Frontal cortex (tissue), 4 donors: ENCODE measurements around the gene LIN7B. TPM values are rescaled to one million over a fixed set of nuclear protein-coding genes. Genes with fewer than 3 reads are reported as not detected.
"Not testable (repeated sequence)": the region's sequence is repeated elsewhere in the genome, so short reads cannot be mapped to it uniquely, and the experiment has no call there.

Experiments used
- DNase-seq, 2 donors: peaks; one replicate each; pipeline ENCODE4 v3.0.0; 2012; ENCODE audit warnings: low spot score in 2 of 2
- FAIRE-seq: peaks from 2 replicates; lab custom pipeline; 2012; peaks lifted over from hg19 to GRCh38; lab: Jason Lieb, UNC
- total RNA-seq: library from RNA; depleted of rRNA; stranded (reverse); fragments of >200 nt; gene quantifications from one replicate; pipeline ENCODE4 v1.2.3, GENCODE V29; 2014
- donor health status: control.
- donor health status: control.
- donor health status: control.

LIN7B gene, protein sequence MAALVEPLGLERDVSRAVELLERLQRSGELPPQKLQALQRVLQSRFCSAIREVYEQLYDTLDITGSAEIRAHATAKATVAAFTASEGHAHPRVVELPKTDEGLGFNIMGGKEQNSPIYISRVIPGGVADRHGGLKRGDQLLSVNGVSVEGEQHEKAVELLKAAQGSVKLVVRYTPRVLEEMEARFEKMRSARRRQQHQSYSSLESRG
- 31.0 TPM for total RNA-seq

DNA sequence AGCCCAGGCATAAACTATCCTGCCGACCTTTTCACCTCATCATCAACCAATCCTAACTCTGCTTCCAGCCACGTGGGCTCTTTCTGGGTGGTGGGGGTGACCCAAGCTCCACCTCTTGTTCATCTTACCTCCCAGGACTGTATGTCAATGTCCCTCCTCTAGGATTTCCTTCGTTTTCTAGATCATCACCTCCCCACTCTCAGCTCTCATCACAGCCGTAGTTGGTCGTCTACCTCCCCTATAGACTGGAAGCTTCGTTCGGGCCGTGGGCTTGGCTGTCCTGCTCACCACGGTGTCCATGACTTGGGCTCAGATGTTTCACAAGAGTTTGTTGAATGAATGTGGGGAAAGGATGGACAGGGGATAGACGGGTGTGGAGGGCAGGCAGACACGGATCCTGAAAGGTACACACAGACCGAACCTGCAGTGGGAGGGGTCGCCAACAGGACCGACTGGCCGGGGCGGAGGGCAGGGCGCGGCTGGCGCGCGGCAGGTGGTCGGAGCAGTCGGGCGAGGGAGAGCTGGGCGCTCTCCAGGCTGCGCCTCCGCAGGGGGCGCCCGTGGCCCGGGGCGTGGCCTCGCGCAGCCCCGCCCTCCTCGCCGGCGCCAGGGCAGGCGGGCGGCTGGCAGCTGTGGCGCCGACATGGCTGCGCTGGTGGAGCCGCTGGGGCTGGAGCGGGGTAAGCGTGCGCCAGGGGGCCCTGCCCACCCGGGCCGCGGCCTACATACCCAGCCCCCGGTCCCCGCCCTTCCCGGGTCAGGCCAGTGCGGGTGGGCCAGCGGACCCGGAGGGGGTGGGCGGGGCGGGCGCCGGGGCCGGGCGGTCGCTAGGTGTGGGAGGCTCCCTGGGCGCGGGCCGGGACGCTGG, at the start of gene LIN7B:
Gene LIN7B, plus strand, starts transcription at position 609 of the 868 bp plus-strand sequence. Its CDS starts 35 bp downstream, at position 644.
- no peak for FAIRE-seq
- peak; percentile 90 to 95 for DNase-seq

DNA sequence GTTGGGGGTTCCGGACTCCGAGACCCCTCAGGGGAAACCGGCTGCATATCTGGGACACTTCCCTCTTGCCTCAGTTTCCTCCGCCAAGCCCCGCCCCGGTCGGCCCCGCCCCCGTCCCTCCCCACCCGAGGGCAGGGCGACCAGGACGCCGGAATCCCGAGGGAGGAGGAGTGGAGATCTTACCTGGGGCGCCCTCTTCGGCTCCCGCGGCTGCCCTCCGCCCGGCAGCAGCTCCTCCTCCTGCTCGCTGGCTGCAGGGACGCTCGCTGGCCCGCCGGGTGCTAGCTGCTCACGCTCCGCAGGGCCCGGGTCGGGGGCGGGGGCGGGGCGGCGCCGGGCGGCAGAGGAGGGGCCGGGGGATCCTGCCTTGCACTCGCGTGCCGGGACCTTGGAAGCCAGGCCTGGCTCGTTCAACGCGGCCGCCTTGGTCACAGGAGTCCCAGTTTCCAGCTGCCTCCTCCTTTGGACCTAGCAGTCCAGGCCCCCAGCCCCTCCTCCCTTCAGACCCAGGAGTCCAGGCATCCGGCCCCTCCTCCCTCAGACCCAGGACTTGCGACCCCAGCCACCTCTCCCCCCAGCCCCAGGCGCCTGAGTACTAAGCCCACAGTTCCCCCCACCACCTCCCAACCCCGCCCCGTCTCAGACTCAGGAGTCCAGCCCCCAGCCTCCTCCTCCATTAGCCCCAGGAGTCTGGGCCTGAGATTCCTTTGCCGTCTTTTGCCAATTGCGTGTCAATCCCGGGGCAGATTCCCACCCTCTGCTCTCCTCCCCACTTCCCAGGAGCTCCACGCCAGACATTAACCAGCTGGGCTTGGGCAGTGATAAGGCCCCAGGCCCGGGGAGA, 49.2 kb upstream of the LIN7B start, which contains the start of gene NTF4:
Gene NTF4, minus strand, starts transcription at position 51 of the 844 bp plus-strand sequence. CDS start 2,821 bp downstream, outside the sequence.
- FAIRE-seq, result no peak

DNA sequence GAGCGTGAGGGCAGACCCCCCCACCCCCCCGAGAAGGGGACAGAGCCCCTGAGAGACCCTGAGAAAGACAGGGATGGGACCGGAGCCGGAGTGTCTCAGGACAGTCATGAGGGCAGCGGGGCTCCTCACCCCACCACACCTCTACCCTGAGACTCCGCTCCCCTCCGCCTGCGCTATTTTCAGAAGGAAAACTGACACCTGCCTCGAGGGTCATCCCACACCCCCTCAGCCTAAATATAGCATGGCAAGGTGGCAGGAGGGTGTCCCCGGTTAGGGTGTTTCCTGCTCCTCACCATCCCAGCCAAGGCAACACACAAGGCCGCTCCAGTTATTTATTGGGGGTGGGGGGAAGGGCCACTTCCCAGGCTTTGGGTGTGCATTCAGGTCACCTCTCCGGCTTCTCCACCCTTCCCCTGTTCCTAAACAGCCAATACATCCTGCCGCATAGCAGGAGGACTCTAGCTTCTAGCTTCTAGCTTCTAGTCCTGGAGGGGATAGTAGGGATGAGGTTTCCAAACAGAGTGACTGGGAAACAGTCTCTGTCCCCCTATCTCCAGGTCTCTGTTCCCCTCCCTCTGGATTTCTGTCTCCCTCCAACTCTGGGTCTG, 48.2 kb upstream of the LIN7B start:
- DNase-seq, result peak in 1 of 2 donors; percentile 31
- FAIRE-seq, result no peak

More for the DNA sequence above, 49.2 kb upstream of the LIN7B start, which contains the start of gene NTF4:
- peak in 1 of 2 donors; percentile 31 for DNase-seq

DNA sequence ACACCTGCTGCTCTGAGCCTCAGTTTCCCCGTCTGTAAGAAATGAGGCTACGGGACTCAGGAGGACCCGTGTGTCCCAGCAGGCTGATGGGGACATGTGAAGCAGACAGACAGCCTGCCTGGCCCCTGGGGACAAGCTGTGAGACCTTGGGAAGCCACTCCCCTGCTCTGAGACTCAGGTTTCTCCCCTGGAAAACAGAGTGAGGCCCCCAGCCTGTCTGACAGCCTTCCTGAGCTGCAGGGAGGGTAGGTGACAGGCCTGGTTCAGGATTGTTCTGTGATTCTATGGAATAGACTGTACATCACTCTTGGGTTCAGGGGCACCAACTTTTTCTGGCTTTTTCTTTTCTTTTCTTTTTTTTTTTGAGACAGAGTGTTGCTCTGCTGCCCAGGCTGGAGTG, 46.6 kb upstream of the LIN7B start:
- FAIRE-seq (no peak), DNase-seq (peak in 1 of 2 donors; percentile 33)

DNA sequence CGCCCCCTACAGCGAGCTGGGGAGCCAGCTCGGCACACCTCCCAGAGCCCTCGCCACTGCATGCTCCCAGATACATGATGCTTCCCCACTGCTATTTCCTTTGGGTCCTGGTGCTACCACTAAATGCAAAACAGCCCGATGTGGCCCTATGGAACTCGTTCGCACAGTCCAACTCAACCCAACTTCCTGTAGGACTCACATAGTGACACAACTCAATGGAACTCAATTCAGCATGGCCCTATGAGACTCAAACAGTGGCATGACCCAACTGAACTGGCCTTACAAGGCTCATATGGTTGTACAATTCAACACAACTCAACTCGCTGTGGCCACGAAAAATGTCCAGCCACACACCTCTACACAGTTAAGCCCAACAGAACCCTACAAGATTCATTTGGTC, 45.1 kb upstream of the LIN7B start:
- DNase-seq (no peak), FAIRE-seq (no peak)

DNA sequence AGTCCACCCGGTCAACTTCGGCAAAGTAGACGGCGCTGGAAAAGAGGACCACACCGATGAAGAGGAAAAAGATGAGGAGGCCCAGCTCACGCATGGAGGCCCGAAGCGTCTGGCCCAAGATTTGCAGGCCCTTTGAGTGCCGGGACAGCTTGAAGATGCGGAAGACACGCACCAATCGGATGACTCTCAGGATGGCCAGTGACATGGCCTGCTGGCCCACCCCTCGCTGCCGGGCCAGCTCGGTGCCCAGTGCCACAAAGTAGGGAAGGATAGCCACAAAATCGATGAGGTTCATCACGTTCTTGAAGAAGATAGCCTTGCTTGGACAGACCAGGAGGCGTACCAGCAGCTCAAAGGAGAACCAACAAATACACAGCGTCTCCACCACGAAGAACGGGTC, 43.8 kb upstream of the LIN7B start:
- FAIRE-seq, result no peak
- no peak for DNase-seq

DNA sequence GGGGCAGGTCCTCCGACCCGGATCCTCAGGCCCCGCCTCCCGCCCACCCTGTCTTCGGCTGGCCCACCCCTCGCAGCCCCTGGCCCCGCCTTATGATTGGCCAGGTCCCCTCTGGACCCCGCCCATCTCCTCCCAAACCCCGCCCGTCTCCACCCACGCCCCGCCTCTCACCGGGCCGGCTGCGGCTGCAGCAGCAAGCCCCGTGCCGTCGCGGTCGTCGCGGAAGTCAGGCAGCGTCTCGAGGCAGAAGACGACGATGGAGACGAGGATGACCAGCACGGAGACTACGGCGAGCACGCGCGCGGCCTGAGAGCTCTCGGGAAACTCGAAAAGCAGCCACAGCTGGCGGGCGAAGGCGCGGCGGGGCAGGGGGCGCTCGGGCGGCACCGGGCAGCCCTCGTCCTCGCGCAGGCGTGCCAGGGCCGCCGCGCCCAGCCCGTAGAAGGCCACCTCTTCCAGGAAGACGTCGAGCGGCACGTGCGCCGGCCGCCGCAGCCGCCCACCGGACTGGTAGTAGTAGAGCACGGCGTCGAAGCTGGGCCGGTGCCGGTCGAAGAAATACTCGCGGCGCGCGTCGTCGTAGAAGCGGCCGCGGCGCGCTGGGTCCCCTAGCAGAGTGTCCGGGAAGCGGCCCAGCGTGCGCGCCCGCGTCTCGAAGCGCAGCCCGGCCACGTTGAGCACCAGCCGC, 42.2 kb upstream of the LIN7B start:
- FAIRE-seq (no peak), DNase-seq (no peak)

DNA sequence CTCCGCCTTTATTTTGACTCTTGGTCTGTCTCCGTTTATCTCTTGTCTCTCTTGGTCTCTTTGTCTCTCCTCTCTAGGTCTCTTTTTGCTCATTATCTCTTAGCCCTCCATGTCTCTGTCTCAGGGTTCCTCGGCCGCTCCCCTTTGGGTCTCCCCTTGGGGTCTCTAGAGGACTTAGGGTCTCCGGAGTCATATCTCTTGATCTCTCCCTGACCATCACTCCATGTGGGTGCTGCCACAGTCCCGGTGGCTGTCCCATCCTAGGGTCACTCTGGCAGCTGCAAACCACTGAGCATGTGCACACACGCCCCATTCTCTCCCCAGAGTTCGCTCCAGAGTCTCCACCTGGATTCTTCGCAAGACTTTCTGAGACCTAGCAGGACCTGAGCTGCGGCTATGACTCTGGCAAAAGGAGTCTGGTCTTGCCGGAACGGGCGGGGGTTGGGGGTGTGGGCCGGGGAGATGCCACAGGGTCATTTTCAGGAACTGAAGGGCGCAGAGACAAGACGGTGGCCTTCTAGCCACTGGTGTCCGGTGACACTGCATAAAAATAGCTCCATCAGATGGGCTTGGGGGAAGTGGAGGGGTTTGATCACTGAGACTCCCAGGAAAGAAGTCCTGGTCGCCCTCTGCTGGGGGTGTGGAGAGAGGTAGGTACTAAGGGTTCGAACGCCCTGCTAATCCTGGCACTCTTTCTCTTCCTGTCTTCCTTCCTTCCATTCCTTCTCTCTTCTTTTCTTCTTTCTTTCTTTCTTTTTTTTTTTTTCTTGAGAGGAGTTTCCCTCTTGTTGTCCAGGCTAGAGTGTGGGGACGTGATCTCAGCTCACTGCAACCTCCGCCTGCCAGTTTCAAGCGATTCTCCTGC, 40.4 kb upstream of the LIN7B start:
- DNase-seq, result no peak
- FAIRE-seq, result no peak

DNA sequence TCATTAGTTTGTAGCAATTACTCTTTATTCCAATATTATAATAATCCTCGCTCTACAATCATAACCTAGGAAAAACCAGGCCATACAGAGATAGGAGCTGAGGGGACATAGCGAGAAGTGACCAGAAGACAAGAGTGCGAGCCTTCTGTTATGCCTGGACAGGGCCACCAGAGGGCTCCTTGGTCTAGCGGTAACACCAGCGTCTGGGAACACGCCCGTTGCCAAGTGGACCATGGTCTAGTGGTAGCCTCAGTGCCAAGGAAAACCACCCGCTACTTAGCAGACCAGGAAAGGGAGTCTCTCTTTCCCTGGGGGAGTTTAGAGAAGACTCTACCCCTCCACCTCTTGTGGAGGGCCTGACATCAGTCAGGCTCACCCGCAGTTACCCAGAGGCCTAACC, 39.3 kb upstream of the LIN7B start:
- not testable (repeated sequence) for DNase-seq, FAIRE-seq

DNA sequence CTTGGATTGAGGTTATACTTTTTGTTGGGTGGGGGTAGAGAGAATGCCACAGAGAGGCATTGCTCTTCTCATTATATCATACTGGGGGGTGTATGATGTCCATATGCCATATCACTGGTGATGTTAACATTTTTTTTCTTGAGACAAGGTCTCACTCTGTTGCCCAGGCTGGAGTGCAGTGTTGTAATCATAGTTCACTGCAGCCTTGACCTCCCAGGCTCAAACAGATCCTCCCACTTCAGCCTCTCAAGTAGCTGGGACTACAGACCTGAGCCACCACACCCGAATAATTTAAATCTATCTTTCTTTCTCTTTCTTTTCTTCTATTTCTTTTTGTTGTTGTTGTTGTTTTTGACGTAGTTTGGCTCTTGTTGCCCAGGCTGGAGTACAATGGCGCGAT, 33.8 kb upstream of the LIN7B start:
- DNase-seq, result no peak
- FAIRE-seq, result no peak

DNA sequence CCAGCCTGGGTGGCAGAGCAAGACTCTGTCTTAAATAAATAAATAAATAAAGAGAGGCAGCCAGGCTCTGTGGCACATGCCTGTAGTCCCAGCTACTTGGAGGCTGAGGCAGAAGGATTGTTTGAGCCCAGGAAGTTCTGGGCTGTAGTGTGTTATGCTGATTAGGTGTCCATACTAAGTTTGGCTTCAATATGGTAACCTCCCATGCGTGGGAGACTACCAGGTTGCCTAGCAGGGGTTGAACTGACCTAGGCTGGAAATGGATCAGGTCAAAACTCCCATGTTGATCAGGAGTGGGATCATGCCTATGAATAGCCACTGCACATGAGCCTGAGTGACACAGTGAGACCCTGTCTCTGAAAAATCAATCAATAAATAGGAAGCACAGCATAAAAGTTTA, 32.9 kb upstream of the LIN7B start:
- FAIRE-seq, result no peak
- DNase-seq, result no peak

DNA sequence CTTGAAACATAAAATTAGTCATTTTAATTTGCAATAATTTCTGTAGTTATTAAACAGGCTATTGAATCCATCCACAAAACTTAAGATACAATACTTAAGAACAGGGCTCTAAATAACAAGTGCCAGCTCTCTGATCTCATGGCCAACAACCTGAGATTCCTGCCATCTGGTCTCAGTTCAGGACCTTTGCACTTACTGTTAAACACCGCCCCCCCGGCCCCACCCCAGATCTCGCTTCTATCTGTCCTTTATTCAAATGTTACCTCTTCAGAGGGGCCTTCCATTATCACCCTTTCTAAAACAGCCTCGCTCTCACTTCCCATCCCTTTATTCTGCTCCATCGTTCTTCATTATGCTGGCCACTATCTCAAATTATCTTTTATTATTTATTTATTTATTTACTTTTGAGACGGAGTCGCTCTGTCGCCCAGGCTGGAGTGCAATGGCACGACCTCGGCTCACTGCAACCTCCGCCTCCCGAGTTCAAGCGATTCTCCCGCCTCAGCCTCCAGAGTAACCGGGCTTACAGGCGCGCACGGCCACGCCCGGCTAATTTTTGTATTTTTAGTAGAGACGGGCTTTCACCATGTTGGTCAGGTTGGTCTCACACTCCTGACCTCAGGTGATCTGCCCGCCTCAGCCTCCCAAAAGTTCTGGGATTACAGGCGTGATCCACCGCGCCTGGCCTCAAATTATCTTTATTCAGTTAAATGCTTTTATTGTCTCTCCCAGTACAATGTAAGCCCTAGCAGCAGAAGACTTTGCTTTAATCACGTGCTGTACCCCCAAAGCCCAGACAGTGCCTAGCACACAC, 29.8 kb upstream of the LIN7B start:
- DNase-seq, result no peak
- no peak for FAIRE-seq

DNA sequence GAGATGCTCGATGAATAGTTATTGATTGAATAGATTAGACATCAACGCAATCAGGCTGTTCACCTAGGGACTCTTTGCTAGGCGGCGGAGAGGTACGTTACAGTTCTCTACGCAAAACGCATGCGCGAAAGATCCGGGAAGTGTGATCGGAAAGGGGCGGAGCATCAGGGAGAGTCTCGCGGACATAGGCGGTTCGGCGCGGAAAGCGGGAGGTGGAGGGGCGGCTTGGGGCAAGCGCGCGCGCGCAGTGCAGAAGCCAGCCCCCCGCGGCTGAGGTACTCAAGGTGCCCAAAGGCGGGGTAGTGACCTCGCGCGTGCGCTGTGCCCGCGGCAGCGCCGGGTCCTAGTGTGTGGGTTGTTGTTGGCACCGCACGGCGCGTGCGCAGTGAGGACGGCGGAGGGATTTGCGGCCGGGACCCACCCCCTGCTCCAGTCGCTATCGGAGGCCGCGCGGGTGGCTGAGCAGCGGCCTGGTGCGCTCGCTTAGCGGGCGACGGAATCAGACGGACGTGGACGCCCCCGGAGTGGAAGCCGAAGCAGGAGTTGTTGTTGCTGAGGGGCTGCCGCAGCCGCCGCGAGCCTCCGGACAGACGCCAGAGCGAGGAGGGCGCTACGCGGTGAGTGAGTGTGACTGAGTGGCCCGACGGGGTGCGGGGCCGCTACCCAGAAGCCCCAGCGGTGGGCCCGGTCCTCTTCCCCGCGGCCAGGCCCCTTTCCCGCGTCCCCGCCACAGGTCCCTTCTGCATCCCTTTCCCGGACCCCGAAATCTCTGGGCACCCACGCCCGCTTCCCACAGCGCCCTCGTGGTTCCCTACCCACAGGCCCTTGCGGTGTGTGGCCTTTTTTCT, 28.9 kb upstream of the LIN7B start, which contains the start of gene SNRNP70:
Gene SNRNP70, plus strand, starts transcription at position 432 of the 848 bp plus-strand sequence. CDS start 964 bp downstream, outside the sequence.
- no peak for FAIRE-seq

DNA sequence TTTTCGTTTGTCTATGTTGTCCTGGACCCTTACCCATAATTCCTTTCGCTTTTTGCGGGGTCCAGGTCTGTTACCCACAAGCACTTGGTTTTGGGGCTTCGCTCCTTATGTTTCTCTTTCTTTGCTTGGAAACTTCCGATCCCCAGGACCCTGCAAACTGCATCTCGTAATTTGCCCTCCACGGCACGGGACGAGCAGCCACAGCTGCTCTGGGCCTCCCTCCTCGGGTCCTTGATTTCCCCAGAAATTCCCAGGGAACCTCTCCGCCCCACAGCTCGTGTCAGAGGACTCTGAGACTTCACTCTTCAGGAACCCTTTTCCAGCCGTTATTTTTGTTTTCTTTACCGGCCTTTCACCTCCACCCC, 28.3 kb upstream of the LIN7B start:
- FAIRE-seq (no peak), DNase-seq (no peak)

More for the DNA sequence above, 28.9 kb upstream of the LIN7B start, which contains the start of gene SNRNP70:
- DNase-seq, result peak; percentile 97 to 99

DNA sequence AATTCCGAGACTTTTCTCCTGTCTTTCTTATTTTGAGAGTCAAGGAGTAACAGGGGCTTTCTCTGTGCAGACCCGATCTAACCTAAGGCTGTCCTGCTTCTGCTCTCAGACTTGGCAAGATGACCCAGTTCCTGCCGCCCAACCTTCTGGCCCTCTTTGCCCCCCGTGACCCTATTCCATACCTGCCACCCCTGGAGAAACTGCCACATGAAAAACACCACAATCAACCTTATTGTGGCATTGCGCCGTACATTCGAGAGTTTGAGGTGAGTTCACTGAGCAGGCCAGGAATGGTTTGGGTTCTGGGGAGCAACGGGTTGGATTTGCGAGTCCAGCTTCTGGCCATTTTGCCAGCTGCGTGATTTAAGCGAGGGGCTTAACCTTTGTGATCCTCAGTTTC, 27.9 kb upstream of the LIN7B start:
- no peak for FAIRE-seq

DNA sequence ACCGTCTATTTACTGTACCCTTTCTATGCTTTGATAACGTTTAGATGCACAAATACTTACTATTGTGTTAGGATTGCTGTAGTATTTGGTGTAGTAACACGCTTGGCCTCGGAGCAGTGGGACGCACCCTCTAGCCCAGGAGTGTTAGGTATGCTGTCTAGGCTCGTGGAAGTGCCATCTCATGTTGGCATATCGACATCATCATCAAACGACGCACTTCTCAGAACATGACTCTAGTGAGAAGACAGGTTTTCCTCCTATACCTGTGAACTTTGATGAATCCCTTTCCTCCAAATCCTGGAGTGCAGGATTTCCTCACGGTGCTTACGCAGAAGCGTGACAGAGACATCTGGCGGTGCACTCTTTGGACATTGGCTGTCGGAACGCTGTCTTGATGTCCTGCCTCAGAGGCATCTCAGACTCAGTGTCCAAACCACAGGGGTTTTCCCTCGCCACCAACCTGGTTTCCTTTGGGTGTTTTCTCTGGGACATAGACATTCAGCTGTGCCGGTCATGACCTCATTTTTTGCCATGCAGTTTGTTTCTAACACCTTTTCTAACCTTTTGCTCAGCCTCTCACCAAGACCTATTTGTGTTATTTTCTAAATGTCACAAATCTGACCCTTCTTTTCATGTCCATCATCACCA, 22.7 kb upstream of the LIN7B start:
- FAIRE-seq (no peak), DNase-seq (no peak)

More for the DNA sequence above, 27.9 kb upstream of the LIN7B start:
- no peak for DNase-seq
